ENCODE results near the gene CCL13. TPM values are rescaled to one million over a fixed set of nuclear protein-coding genes. Genes with fewer than 3 reads are reported as not detected.

Gene CCL13
- total and polyA plus RNA-seq, 10 of the 15 experiments (the other 5 are each of a cell fraction or from before 2014, with no cell fraction given) = not detected

DNA sequence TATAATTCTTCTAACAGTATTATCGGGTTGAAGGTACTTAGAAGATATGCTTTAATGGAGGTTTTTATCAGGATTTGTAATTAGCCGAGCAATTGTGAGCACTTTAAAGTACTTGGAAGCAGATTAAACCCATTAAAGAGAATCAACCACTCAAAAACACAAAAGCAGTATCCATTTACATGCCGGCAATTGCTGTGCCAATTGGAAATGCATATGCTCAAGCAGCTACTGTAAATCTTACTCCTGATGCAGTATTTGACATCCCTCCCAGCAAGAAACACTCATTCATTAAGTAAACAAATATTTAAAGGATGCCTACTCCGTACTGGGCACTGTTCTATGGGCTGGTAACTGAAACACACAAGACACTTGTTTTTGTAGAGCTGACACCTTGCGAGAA lies 18.2 kb downstream of the CCL13 start:
- no peak for TF ChIP-seq CREM (IDR thresholded peaks at IDR 0.05; ENCODE audit: low read depth)
- no peak for TF ChIP-seq ZBED1 (IDR thresholded peaks at IDR 0.05; ENCODE audit: borderline replicate concordance)
- no peak for TF ChIP-seq RAD21 (IDR thresholded peaks at IDR 0.05; ENCODE audit: insufficient read depth, low read depth, low read length)
- TF ChIP-seq PAX8 (IDR thresholded peaks at IDR 0.05) = no peak
- TF ChIP-seq EED (IDR thresholded peaks at IDR 0.05; ENCODE audit: low read depth) = no peak
- TF ChIP-seq, protein P1, sequence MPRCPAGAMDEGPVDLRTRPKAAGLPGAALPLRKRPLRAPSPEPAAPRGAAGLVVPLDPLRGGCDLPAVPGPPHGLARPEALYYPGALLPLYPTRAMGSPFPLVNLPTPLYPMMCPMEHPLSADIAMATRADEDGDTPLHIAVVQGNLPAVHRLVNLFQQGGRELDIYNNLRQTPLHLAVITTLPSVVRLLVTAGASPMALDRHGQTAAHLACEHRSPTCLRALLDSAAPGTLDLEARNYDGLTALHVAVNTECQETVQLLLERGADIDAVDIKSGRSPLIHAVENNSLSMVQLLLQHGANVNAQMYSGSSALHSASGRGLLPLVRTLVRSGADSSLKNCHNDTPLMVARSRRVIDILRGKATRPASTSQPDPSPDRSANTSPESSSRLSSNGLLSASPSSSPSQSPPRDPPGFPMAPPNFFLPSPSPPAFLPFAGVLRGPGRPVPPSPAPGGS (IDR thresholded peaks at IDR 0.05; ENCODE audit: borderline replicate concordance, insufficient read depth, low read depth, low read length, poor library complexity, severe bottlenecking) = no peak
- TF ChIP-seq TCF3 (IDR thresholded peaks at IDR 0.05; ENCODE audit: borderline replicate concordance, insufficient read depth, low read depth, low read length) = no peak
- no peak for TF ChIP-seq SMC3 (IDR thresholded peaks at IDR 0.05; ENCODE audit: borderline replicate concordance, low read length)
- no peak for TF ChIP-seq FOS (IDR thresholded peaks at IDR 0.05; ENCODE audit: borderline replicate concordance, extremely low read depth, insufficient read length)
- no peak for TF ChIP-seq CHD4 (IDR thresholded peaks at IDR 0.05)
- no peak for TF ChIP-seq CBFB (IDR thresholded peaks at IDR 0.05; ENCODE audit: low read depth)
- no peak for TF ChIP-seq SMAD5 (IDR thresholded peaks at IDR 0.05; ENCODE audit: low read depth)
- no peak for TF ChIP-seq STAT3 (IDR thresholded peaks at IDR 0.05; ENCODE audit: low read depth, low read length)
- TF ChIP-seq, protein P2, sequence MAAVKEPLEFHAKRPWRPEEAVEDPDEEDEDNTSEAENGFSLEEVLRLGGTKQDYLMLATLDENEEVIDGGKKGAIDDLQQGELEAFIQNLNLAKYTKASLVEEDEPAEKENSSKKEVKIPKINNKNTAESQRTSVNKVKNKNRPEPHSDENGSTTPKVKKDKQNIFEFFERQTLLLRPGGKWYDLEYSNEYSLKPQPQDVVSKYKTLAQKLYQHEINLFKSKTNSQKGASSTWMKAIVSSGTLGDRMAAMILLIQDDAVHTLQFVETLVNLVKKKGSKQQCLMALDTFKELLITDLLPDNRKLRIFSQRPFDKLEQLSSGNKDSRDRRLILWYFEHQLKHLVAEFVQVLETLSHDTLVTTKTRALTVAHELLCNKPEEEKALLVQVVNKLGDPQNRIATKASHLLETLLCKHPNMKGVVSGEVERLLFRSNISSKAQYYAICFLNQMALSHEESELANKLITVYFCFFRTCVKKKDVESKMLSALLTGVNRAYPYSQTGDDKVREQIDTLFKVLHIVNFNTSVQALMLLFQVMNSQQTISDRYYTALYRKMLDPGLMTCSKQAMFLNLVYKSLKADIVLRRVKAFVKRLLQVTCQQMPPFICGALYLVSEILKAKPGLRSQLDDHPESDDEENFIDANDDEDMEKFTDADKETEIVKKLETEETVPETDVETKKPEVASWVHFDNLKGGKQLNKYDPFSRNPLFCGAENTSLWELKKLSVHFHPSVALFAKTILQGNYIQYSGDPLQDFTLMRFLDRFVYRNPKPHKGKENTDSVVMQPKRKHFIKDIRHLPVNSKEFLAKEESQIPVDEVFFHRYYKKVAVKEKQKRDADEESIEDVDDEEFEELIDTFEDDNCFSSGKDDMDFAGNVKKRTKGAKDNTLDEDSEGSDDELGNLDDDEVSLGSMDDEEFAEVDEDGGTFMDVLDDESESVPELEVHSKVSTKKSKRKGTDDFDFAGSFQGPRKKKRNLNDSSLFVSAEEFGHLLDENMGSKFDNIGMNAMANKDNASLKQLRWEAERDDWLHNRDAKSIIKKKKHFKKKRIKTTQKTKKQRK (IDR thresholded peaks at IDR 0.05; ENCODE audit: low read depth, low read length) = no peak
- TF ChIP-seq ZNF217 (IDR thresholded peaks at IDR 0.05) = no peak
- TF ChIP-seq SMARCA5 (IDR thresholded peaks at IDR 0.05) = no peak
- TF ChIP-seq, protein P3, sequence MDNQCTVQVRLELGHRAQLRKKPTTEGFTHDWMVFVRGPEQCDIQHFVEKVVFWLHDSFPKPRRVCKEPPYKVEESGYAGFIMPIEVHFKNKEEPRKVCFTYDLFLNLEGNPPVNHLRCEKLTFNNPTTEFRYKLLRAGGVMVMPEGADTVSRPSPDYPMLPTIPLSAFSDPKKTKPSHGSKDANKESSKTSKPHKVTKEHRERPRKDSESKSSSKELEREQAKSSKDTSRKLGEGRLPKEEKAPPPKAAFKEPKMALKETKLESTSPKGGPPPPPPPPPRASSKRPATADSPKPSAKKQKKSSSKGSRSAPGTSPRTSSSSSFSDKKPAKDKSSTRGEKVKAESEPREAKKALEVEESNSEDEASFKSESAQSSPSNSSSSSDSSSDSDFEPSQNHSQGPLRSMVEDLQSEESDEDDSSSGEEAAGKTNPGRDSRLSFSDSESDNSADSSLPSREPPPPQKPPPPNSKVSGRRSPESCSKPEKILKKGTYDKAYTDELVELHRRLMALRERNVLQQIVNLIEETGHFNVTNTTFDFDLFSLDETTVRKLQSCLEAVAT (IDR thresholded peaks at IDR 0.05) = no peak
- H3K4me3 ChIP-seq = no peak overlapping the region
- 62% methylated on average over 5 of the region's 5 CpGs for WGBS (ENCODE audit: insufficient coverage, insufficient replicate concordance, low lambda C conversion rate, missing lambda C conversion rate)
- RAD21 ChIA-PET (ENCODE audit: unreplicated experiment) = no interaction called here
- no peak overlapping the region for H3K27ac ChIP-seq (ENCODE audit: control insufficient read depth, insufficient read depth)
- no peaks in the 10 kb centered on the region for H3K79me2 ChIP-seq (ENCODE audit: control insufficient read depth, insufficient read depth, low read length)
- SMC1A ChIA-PET (ENCODE audit: uncharacterized antibody, unreplicated experiment) = interaction anchor here (1.3 kb wide), 1 partner anchor 10 kb away, joined by 3 read pairs; no protein-coding TSS in a partner anchor
- BruUV-seq (replicated peaks) = no TSS peak
- POLR2A ChIA-PET = no interaction called here
- CTCF ChIA-PET = interaction anchor here (0.9 to 7.2 kb wide), 3 partner anchors 9 to 15 kb away, joined by 3 to 66 read pairs (median 6); partner anchors contain the start of gene CCL1
- no peak overlapping the region for H3K4me2 ChIP-seq (ENCODE audit: control insufficient read depth, insufficient read depth)
- in situ Hi-C loops (cut with MboI) (no loop called here), intact Hi-C loops (cut with micrococcal nuclease; ENCODE audit: unreplicated experiment) (loop anchor here (10.0 kb wide), 1 partner anchor 410 kb away; no protein-coding TSS in a partner anchor)
- H3K36me3 ChIP-seq (ENCODE audit: control insufficient read depth in 2 of 2, insufficient read depth in 2 of 2, low read length in 1 of 2) = no peaks in the 10 kb centered on the region
- no peak for ATAC-seq
- H2AFZ ChIP-seq (ENCODE audit: control insufficient read depth, low read depth, low read length) = no peak overlapping the region
- no peaks in the 10 kb centered on the region; the same call in 2 of the 3 replicates for H3K9me3 ChIP-seq (replicated peaks; ENCODE audit: control insufficient read depth, insufficient read depth, low read length)
- H4K20me1 ChIP-seq (ENCODE audit: control insufficient read depth, insufficient read depth) = no peaks in the 10 kb centered on the region
- no peak for DNase-seq (ENCODE audit: low read depth, low spot score)
- no peak for FAIRE-seq
- peaks cover 32% of the 10 kb centered on the region for H3K4me1 ChIP-seq (ENCODE audit: control insufficient read depth, insufficient read depth, low read length)
- peaks cover 0 to 8% of the 10 kb centered on the region in 2 experiments; a peak in 2 of 4 replicates for H3K27me3 ChIP-seq (replicated peaks in 1 of 2; ENCODE audit: control insufficient read depth in 2 of 2, insufficient read depth in 2 of 2, low read length in 1 of 2)
- H3K9ac ChIP-seq (ENCODE audit: control insufficient read depth, insufficient read depth, low read length) = no peak overlapping the region

All from GM12878 (cell line).